Parathyroid adenoma (tissue), 2 donors: ENCODE data around the gene P4HA3.

ENCODE experiments used
- H2AFZ ChIP-seq: fragments of 300-600 bp; sonication (generic); one replicate; pipeline ENCODE4 v1.7.0; 2017; ENCODE audit warnings: antibody characterized with exemption, mild to moderate bottlenecking
- H3K27ac ChIP-seq: fragments of 300-600 bp; sonication (generic); one replicate; pipeline ENCODE4 v1.7.0; 2017
- H3K27me3 ChIP-seq: fragments of 300-600 bp; sonication (generic); one replicate; pipeline ENCODE4 v1.7.0; 2017; ENCODE audit warnings: low read length; ENCODE audit not compliant: control insufficient read depth, insufficient read depth
- H3K36me3 ChIP-seq: fragments of 300-600 bp; sonication (generic); one replicate; pipeline ENCODE4 v1.7.0; 2017; ENCODE audit warnings: low read length; ENCODE audit not compliant: control insufficient read depth, insufficient read depth
- H3K4me1 ChIP-seq: fragments of 300-600 bp; sonication (generic); one replicate; pipeline ENCODE4 v1.7.0; 2017; ENCODE audit warnings: control low read depth
- H3K4me2 ChIP-seq: fragments of 300-600 bp; sonication (generic); one replicate; pipeline ENCODE4 v1.7.0; 2017; ENCODE audit warnings: low read length
- H3K4me3 ChIP-seq: fragments of 300-600 bp; sonication (generic); one replicate; pipeline ENCODE4 v1.7.0; 2017; ENCODE audit warnings: low read depth, low read length
- H3K79me2 ChIP-seq: fragments of 300-600 bp; sonication (generic); one replicate; pipeline ENCODE4 v1.7.0; 2017; ENCODE audit warnings: control low read depth
- H3K9ac ChIP-seq: fragments of 300-600 bp; sonication (generic); one replicate; pipeline ENCODE4 v1.7.0; 2017; ENCODE audit warnings: mild to moderate bottlenecking
- H3K9me3 ChIP-seq: fragments of 300-600 bp; sonication (generic); one replicate; pipeline ENCODE4 v1.7.0; 2017; ENCODE audit warnings: low read length; ENCODE audit not compliant: control insufficient read depth
- CTCF ChIP-seq: fragments of 300-600 bp; sonication (generic); IDR thresholded peaks from one replicate; pipeline ENCODE4 v1.7.0; 2017; ENCODE audit warnings: antibody characterized with exemption, mild to moderate bottlenecking
- donor health status: primary hyperparathyroidism.

The P4HA3 gene

GRCh38 chr11:74288911-74289310 is 22.5 kb downstream of the P4HA3 start:
- Histone ChIP-seq H3K4me2 (no peak overlapping the region), H3K9me3 (no peaks in the 10 kb centered on the region), H2AFZ (no peak overlapping the region), H3K79me2 (no peaks in the 10 kb centered on the region), H3K36me3 (no peaks in the 10 kb centered on the region), H3K27me3 (no peaks in the 10 kb centered on the region), H3K4me3 (no peak overlapping the region), H3K4me1 (no peaks in the 10 kb centered on the region), H3K9ac (no peak overlapping the region), H3K27ac (no peak overlapping the region)
- TF ChIP-seq CTCF, result no peak

- Histone ChIP-seq H3K9me3 (no peaks in the 10 kb centered on the region), H3K36me3 (no peaks in the 10 kb centered on the region), H3K79me2 (no peaks in the 10 kb centered on the region), H3K4me3 (no peak overlapping the region), H3K27me3 (no peaks in the 10 kb centered on the region), H3K27ac (no peak overlapping the region), H3K9ac (no peak overlapping the region), H3K4me1 (no peaks in the 10 kb centered on the region), H3K4me2 (no peak overlapping the region), H2AFZ (no peak overlapping the region)
- no peak for TF ChIP-seq CTCF
Observed at GRCh38 chr11:74288161-74288560, 23.3 kb downstream of the P4HA3 start.

GRCh38 chr11:74284466-74284865 is 27.0 kb downstream of the P4HA3 start:
- TF ChIP-seq CTCF, result no peak
- no peaks in the 10 kb centered on the region for H3K79me2 ChIP-seq
- no peak overlapping the region for H3K27ac ChIP-seq
- H2AFZ ChIP-seq, result no peak overlapping the region
- no peaks in the 10 kb centered on the region for H3K4me1 ChIP-seq
- H3K4me2 ChIP-seq, result no peak overlapping the region
- H3K36me3 ChIP-seq, result no peaks in the 10 kb centered on the region
- H3K9ac ChIP-seq, result no peak overlapping the region
- H3K4me3 ChIP-seq, result no peak overlapping the region
- H3K9me3 ChIP-seq, result no peaks in the 10 kb centered on the region
- H3K27me3 ChIP-seq, result no peaks in the 10 kb centered on the region

- Histone ChIP-seq H3K27ac (no peak overlapping the region), H3K4me1 (no peaks in the 10 kb centered on the region), H3K9me3 (no peaks in the 10 kb centered on the region), H3K36me3 (no peaks in the 10 kb centered on the region), H3K79me2 (no peaks in the 10 kb centered on the region), H3K9ac (no peak overlapping the region), H2AFZ (no peak overlapping the region), H3K27me3 (no peaks in the 10 kb centered on the region), H3K4me3 (no peak overlapping the region), H3K4me2 (no peak overlapping the region)
- no peak for TF ChIP-seq CTCF
Observed at GRCh38 chr11:74283580-74284180, 27.8 kb downstream of the P4HA3 start.

- Histone ChIP-seq H3K4me2 (no peak overlapping the region), H3K9me3 (no peaks in the 10 kb centered on the region), H3K36me3 (no peaks in the 10 kb centered on the region), H2AFZ (no peak overlapping the region), H3K4me3 (no peak overlapping the region), H3K79me2 (no peaks in the 10 kb centered on the region), H3K27me3 (no peaks in the 10 kb centered on the region), H3K4me1 (no peaks in the 10 kb centered on the region), H3K27ac (no peak overlapping the region), H3K9ac (no peak overlapping the region)
- no peak for TF ChIP-seq CTCF
Observed at GRCh38 chr11:74282914-74283371, 28.5 kb downstream of the P4HA3 start.
